ENCODE results near the gene EIF2S2.

Gene EIF2S2

DNA sequence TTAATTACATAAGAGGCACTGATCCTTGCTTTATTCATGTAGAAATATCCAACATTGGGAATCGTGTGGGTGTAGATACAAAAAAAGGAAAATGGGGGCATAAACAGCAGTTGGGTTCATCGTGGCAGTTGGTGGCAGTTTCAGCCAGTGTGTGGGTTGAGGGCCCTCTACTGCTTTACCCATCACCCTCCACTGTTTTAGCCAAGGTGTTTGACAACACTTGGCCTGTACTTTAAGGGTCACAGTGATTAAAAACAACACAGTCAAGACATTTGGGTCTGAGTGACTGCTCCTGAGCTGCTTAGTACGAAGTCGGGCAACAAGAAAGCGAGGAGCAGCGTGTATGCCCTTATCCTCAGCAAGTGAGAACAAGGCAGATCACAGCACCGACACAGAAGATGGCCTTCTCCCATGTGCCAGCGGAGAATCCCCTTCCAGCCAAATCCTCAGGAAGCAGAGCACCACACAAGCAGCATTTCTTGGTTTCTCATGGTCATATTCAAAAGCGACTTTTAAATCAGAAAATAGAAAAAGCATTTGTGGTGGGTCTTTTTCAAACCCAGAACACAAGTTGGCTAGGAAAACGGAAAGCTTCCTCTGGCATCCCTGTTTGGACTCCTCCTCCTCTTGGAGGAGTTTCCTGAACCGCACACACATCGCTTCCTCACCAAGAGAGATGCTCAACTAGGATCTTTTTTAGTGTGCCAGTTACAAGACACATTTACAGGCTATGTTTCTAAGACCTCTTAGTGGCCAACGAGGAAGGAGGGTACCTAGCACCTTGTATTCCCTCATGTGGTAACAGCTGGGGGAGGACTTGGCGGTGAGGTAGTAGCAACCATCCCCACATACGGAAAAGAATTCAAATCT is 23.5 kb downstream of the EIF2S2 start:
- no peak for DNase-seq (ENCODE audit: low read depth in 2 of 2)

DNA sequence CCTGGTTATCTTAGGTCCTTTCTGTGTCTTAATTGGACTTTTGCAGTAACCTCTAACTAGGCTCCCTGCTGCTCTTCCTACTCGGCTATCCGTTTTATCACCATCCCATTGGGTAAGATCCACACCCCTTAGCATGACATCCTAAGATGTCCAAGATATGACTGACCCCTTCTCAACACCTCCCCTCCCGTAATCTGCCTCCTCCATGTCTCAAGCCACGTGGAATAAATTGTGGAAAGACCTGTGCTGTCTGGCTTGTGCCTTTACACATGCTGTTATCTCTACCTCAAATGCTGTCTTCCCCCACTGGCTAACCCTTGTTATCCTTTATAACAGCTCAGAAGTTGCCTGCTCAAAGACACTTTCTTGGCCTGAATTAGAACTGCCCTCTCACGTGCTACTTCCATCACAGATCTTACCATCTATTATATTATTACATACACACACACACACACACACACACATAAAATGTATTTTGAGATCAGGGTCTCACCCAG is 26.5 kb downstream of the EIF2S2 start:
- no peak for DNase-seq (ENCODE audit: low read depth in 2 of 2)

DNA sequence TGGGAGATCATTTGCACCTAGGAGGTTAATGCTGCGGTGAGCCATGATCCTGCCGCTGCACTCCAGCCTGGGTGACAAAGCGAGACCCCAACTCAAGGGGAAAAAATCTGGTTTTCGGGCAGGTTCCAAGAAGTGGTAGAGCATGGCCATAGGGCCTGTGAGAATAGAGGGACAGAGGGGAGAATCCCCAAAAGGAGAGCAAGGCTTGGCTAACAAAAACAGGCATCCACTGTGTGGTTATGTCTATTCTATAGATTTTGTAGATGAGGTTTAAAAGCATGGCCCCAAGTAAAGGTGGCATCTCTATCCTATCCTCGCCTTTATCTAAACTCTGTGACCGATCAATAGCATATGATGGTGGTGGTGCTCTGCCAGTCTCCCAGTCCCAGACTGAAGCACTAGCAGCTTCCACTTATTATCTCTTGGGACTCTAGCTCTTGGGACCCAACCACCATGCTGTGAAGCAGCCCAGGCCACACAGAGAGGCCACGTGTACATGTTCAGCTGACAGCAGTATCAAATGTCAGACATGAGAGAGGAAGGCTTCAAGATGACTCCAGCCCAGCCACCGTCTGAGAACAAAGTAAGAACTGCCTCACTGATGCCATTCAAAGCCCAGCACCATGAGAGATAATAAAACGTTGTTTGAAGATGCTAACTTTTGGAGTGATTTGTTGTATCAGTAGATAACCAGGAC is 27.7 kb downstream of the EIF2S2 start:
- no peak for DNase-seq (ENCODE audit: low read depth in 2 of 2)

- no peak for DNase-seq (ENCODE audit: low read depth in 2 of 2)
Measured at GRCh38 chr20:34083781-34084180, 28.3 kb downstream of the EIF2S2 start.

- DNase-seq (ENCODE audit: low read depth in 2 of 2): peak; percentile 26 to 29
Measured at GRCh38 chr20:34083137-34083536, 28.9 kb downstream of the EIF2S2 start.

DNA sequence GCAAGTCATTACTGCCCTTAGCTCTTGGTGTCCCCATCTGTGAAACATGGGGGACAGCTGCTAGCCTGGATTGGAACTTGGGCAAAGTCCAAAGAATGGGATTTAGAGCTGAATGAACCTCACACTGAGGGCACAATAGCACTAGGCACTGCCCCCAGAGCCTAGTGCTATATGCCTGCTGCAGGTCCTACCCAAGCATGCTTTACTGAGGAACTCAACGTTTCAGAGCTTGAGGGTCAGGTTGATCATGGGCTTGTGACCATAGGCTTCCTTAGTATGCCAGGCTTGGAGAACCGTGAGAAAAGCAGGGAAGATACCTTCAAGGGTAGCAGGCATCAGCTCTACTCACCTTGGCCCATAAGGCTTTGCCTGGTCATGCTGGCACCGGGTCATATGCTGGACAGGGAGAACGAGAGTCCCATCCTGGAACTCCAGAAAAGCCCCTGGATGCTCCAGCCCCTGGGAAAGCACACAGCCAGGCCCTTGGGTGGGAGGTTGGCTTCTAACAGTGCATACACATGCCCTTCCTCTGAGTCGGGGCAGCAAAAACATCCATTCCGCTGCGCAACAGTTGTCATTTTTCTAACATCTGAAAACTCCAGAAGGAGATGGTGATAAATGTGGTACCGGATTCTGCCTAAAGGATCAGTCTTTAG is 29.7 kb downstream of the EIF2S2 start:
- DNase-seq (ENCODE audit: low read depth in 2 of 2): no peak

DNA sequence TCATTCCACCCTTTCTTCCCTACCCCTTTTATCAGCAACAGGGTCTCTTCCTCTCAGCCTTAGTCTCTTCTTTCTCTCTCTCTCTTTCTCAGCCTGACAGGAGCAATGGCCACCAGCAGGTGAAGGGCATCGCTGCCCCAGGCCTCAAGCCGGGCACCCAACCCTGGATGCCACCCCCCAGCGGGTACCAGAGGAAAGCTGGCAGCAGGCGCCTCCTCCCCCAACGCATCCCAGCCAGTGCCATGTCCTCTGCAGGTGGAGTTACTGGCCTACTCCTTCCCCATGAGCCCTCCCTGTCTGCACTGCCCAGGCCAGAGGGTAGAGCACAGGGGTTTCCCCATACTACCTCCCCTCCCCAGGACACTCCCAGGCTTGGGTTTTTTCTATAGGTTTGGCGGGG is 32.2 kb downstream of the EIF2S2 start:
- no peak for DNase-seq (ENCODE audit: low read depth in 2 of 2)

DNA sequence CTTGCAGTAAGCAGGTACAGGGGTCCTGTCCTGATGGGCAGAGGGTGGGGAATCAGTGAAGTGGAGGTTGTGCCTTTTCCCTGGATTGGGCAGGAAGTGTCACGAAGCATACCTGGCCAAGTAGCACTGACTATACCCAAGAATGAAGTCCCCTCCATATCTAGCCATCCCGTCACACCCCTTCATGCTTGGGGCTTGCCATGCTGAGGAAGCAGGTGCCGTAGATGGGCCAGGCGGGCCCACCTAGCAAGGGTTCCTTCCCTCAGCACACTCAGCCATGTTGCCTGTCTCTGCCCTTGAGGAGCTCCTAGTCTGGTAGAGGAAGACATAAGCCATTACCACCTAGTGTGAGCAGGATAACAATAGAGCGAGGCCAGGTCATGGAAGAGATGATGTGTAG is 33.5 kb downstream of the EIF2S2 start:
- no peak for DNase-seq (ENCODE audit: low read depth in 2 of 2)

DNA sequence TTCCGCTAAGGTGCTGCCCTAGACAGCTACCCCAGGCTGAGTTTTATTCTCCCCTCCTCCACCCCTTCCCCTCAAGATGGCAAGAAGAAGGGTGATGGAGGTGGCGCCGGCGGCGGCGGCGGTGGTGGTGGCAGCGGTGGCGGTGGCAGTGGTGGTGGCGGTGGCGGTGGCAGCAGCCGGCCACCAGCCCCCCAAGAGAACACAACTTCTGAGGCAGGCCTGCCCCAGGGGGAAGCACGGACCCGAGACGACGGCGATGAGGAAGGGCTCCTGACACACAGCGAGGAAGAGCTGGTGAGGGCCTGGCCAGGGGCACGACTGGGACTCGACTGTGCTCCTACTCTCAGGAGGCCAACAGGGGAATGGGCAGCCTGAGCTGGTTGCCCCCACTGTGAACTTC is 35.1 kb downstream of the EIF2S2 start:
- DNase-seq (ENCODE audit: low read depth in 2 of 2): no peak

DNA sequence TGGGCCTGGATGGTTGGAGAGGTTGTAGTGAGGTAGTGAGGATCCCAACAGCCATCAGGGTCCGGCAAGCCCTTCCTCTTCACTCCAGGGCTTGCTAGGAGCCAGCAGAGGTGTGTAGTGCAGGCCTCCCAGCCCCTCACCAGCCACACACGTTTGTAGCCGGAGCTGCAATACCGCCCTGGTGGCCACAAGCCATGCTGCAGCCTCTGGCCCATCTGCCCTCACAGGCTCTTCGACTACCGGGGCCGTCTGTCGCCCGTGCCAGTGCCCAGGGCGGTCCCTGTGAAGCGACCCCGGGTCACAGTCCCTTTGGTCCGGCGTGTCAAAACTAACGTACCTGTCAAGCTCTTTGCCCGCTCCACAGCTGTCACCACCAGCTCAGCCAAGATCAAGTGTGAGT is 36.4 kb downstream of the EIF2S2 start:
- DNase-seq (ENCODE audit: low read depth in 2 of 2): no peak

GRCh38 chr20:34074101-34074760 is 37.8 kb downstream of the EIF2S2 start:
- DNase-seq (ENCODE audit: low read depth in 2 of 2): no peak

DNA sequence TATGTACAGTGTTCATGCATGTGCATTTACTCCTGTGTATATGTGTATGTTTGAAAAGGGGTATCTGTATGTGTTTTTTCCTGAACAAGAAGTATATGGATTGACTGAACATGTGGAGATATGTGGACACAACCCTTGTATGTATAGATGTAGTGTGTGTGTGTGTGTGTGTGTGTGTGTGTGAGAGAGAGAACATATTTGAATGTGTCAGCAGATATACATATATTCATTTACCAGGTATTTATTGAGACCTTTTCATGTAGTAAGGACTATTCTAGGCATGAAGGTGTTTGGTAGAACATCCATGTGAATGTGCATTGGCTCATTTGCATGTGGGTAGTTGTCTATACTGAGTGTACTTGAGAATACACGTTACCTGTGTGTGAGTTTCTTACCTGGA is 39.3 kb downstream of the EIF2S2 start:
- no peak for DNase-seq (ENCODE audit: low read depth in 2 of 2)

GRCh38 chr20:34072076-34072475 is 40.0 kb downstream of the EIF2S2 start:
- no peak for DNase-seq (ENCODE audit: low read depth in 2 of 2)

- no peak for DNase-seq (ENCODE audit: low read depth in 2 of 2)
Measured at GRCh38 chr20:34070859-34071258, 41.2 kb downstream of the EIF2S2 start.

DNA sequence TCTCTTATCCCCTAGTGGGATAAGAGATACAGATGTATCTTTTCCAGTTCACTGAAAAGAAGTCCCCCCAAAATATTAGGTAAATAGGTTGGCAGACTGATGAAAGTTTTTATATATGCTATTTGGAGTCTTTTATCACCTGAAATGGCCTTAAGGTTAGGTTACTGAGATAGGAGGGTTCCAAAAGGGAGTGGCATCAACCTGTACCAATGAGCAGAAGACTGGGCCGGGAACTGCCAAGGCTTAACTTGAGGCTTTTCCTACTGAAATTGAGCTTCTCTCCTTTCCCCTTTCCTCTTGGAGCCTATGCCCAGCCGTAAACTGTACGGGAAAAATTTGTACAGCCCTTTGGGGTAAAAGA is 42.0 kb downstream of the EIF2S2 start:
- no peak for DNase-seq (ENCODE audit: low read depth in 2 of 2)

- peak; percentile 63 to 65 for DNase-seq (ENCODE audit: low read depth in 2 of 2)
Measured at GRCh38 chr20:34069341-34070078, 42.5 kb downstream of the EIF2S2 start.

- DNase-seq (ENCODE audit: low read depth in 2 of 2): no peak
Measured at GRCh38 chr20:34068001-34068400, 44.0 kb downstream of the EIF2S2 start.

DNA sequence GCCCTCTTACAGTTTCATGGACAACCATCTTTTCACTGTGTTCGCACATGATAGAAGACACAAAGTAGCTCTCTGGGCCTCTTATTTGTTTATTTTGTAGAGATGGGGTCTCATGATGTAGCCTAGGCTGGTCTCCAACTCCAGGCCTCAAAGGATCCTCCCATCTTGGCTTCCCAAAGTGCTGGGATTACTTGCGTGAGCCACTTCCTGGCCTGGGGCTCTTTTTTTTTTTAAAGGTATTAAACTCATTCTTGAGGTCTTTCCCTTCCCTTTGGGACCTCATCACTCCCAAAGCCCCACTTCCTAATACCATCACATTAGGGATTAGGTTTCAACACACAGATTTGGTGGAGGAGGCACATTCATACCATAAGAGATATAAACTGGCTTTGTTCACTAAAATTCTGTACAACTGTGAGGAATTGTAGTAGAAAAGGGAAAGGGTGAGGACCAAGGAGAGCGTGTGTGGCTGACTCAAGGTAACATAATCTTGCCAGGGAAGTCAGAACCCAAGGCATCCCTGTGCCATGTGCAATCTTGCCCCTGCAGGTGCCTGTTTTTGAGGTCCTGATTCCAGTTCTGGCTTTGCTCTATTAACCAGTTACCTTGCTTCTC is 45.5 kb downstream of the EIF2S2 start:
- peak; percentile 51 for DNase-seq (ENCODE audit: low read depth in 2 of 2)

- DNase-seq (ENCODE audit: low read depth in 2 of 2): peak in 1 of 2 experiments; percentile 15
Measured at GRCh38 chr20:34065260-34065659, 46.8 kb downstream of the EIF2S2 start.

- no peak for DNase-seq (ENCODE audit: low read depth in 2 of 2)
Measured at GRCh38 chr20:34064286-34064685, 47.8 kb downstream of the EIF2S2 start.

Measured in fibroblast of skin of left quadriceps (primary cell).